Panc1 (cell line): ENCODE measurements around the gene INPP5F. TPM values are rescaled to one million over a fixed set of nuclear protein-coding genes. Genes with fewer than 3 reads are reported as not detected.

Source experiments
- ATAC-seq: fragments of 200-7000 bp; cut with Tn5 transposase; 2 replicates; pipeline ENCODE4 v1.9.1; 2020; ENCODE audit warnings: mild to moderate bottlenecking, moderate library complexity
- BruUV-seq: library from RNA; stranded (reverse); fragments of 400-500 nt; replicated peaks from 2 replicates; lab custom pipeline; 2021; lab: Mats Ljungman, UMichigan
- CTCF ChIA-PET: fragments of 300-600 bp; sonication (Branson Sonifier 250); formaldehyde crosslinking; loops from one replicate; lab custom pipeline; 2022; ENCODE audit warnings: antibody characterized with exemption; lab: Charles Lee
- POLR2A ChIA-PET: fragments of 300-600 bp; sonication (Branson Sonifier 250); formaldehyde crosslinking; loops from one replicate; lab custom pipeline; 2022; ENCODE audit warnings: antibody characterized with exemption; lab: Charles Lee
- DNase-seq: peaks from one replicate; pipeline ENCODE4 v3.0.0-alpha.2; 2010; ENCODE audit warnings: low read depth, low spot score
- H3K27ac ChIP-seq: 2 replicates; pipeline ENCODE4 v1.5.1; 2011; ENCODE audit warnings: mild to moderate bottlenecking, low read length, inconsistent platforms
- H3K27me3 ChIP-seq: fragments of 200-500 bp; sonication (Bioruptor generic); 2 replicates; pipeline ENCODE4 v1.6.0; 2014; ENCODE audit warnings: low read length, inconsistent platforms; ENCODE audit not compliant: control insufficient read depth, insufficient read depth
- H3K36me3 ChIP-seq: fragments of 200-500 bp; sonication (Bioruptor generic); 2 replicates; pipeline ENCODE4 v1.5.1; 2014; ENCODE audit warnings: inconsistent platforms, mild to moderate bottlenecking, low read length, moderate library complexity; ENCODE audit not compliant: control insufficient read depth, insufficient read depth
- H3K4me1 ChIP-seq: 2 replicates; pipeline ENCODE4 v1.5.1; 2011; ENCODE audit warnings: inconsistent platforms, mild to moderate bottlenecking, low read length, moderate library complexity; ENCODE audit not compliant: control insufficient read depth, insufficient read depth
- H3K4me3 ChIP-seq, 2 experiments: 2 replicates each; pipeline ENCODE4 v1.5.1; 2011 to 2012; ENCODE audit warnings: low read depth in 2 of 2, low read length in 2 of 2, mild to moderate bottlenecking in 2 of 2, inconsistent platforms in 1 of 2, moderate library complexity in 1 of 2
- H3K9me3 ChIP-seq: fragments of 200-500 bp; sonication (Bioruptor generic); 2 replicates; pipeline ENCODE4 v1.5.1; 2014; ENCODE audit warnings: low read depth, mild to moderate bottlenecking, inconsistent platforms, low read length, moderate library complexity; ENCODE audit not compliant: control insufficient read depth, insufficient read depth
- POLR2AphosphoS5 ChIP-seq: IDR thresholded peaks from 2 replicates; pipeline ENCODE4 v1.6.1; 2012; ENCODE audit warnings: mild to moderate bottlenecking, low read depth, low read length, moderate library complexity
- SIN3A ChIP-seq: IDR thresholded peaks from 2 replicates; pipeline ENCODE4 v1.6.1; 2012; ENCODE audit warnings: low read depth, mild to moderate bottlenecking, low read length, moderate library complexity, borderline replicate concordance; ENCODE audit not compliant: insufficient read depth
- TCF7L2 ChIP-seq: IDR thresholded peaks from 2 replicates; pipeline ENCODE4 v1.6.1; 2011; ENCODE audit warnings: mild to moderate bottlenecking, low read depth, low read length, inconsistent platforms
- in situ Hi-C: cut with HindIII; loops from 2 replicates; pipeline ENCODE4 v1.10.0; 2016; ENCODE audit warnings: low sequenced_read_pairs, low pct_unique_long_range_greater_than_20kb
- intact Hi-C: fragments of 100-400 bp; cut with micrococcal nuclease; formaldehyde crosslinking; loops from one replicate; pipeline ENCODE4 v1.10.0; 2022; ENCODE audit not compliant: unreplicated experiment
- total RNA-seq: library from RNA; stranded (reverse); gene quantifications from one replicate; pipeline ENCODE4 v1.2.1, GENCODE V29; 2021; ENCODE audit not compliant: unreplicated experiment
- TF ChIP-seq, protein P1 (sequence below), 2 experiments: IDR thresholded peaks; 2 replicates each; pipeline ENCODE4 v1.6.1; 2011 to 2012; ENCODE audit warnings: low read depth in 2 of 2, control low read depth in 1 of 2, low read length in 1 of 2, mild to moderate bottlenecking in 1 of 2, moderate library complexity in 1 of 2; ENCODE audit not compliant: insufficient read depth in 1 of 2
- TF ChIP-seq, protein P2 (sequence below): fragments of 450-650 bp; IDR thresholded peaks from 2 replicates; pipeline ENCODE4 v1.5.1; 2017; ENCODE audit warnings: mild to moderate bottlenecking

Gene INPP5F
- total RNA-seq, 1 experiment from 2014 or later = 26.7 TPM

DNA sequence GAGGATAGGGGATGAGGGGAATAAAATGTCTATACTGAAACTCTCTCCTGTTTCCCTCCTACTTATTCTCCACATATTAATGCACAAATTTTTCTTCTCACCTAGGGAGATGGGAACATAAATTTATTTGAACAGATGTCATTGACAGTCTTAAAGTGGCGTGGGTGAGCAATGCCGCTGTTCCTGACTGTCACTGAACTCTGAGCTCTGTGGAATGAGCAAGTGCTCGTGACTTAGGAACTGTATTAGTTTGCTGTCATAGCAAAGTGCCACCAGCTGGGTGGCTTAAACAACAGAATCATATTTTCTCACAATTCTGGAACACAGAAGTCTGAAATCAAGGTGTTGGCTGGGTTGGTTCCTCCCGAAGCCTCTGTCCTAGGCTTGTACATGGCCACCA is 29.1 kb downstream of the INPP5F start:
- Histone ChIP-seq H3K27ac (no peak overlapping the region), H3K27me3 (no peaks in the 10 kb centered on the region), H3K4me1 (peaks cover 7% of the 10 kb centered on the region), H3K36me3 (no peaks in the 10 kb centered on the region), H3K4me3 (no peak overlapping the region), H3K9me3 (no peaks in the 10 kb centered on the region)
- intact Hi-C loops = no loop called here
- no TSS peak for BruUV-seq
- in situ Hi-C loops = no loop called here
- DNase-seq (no peak), ATAC-seq (no peak)
- ChIA-PET CTCF (no interaction called here), POLR2A (no interaction called here)
- TF ChIP-seq, protein P1, sequence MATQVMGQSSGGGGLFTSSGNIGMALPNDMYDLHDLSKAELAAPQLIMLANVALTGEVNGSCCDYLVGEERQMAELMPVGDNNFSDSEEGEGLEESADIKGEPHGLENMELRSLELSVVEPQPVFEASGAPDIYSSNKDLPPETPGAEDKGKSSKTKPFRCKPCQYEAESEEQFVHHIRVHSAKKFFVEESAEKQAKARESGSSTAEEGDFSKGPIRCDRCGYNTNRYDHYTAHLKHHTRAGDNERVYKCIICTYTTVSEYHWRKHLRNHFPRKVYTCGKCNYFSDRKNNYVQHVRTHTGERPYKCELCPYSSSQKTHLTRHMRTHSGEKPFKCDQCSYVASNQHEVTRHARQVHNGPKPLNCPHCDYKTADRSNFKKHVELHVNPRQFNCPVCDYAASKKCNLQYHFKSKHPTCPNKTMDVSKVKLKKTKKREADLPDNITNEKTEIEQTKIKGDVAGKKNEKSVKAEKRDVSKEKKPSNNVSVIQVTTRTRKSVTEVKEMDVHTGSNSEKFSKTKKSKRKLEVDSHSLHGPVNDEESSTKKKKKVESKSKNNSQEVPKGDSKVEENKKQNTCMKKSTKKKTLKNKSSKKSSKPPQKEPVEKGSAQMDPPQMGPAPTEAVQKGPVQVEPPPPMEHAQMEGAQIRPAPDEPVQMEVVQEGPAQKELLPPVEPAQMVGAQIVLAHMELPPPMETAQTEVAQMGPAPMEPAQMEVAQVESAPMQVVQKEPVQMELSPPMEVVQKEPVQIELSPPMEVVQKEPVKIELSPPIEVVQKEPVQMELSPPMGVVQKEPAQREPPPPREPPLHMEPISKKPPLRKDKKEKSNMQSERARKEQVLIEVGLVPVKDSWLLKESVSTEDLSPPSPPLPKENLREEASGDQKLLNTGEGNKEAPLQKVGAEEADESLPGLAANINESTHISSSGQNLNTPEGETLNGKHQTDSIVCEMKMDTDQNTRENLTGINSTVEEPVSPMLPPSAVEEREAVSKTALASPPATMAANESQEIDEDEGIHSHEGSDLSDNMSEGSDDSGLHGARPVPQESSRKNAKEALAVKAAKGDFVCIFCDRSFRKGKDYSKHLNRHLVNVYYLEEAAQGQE (IDR thresholded peaks at IDR 0.05; ENCODE audit: insufficient read depth in 1 of 2, low read depth in 2 of 2, low read length in 1 of 2) = no peak
- no peak for TF ChIP-seq TCF7L2
- TF ChIP-seq POLR2AphosphoS5 = no peak
- TF ChIP-seq SIN3A = no peak
- TF ChIP-seq, protein P2, sequence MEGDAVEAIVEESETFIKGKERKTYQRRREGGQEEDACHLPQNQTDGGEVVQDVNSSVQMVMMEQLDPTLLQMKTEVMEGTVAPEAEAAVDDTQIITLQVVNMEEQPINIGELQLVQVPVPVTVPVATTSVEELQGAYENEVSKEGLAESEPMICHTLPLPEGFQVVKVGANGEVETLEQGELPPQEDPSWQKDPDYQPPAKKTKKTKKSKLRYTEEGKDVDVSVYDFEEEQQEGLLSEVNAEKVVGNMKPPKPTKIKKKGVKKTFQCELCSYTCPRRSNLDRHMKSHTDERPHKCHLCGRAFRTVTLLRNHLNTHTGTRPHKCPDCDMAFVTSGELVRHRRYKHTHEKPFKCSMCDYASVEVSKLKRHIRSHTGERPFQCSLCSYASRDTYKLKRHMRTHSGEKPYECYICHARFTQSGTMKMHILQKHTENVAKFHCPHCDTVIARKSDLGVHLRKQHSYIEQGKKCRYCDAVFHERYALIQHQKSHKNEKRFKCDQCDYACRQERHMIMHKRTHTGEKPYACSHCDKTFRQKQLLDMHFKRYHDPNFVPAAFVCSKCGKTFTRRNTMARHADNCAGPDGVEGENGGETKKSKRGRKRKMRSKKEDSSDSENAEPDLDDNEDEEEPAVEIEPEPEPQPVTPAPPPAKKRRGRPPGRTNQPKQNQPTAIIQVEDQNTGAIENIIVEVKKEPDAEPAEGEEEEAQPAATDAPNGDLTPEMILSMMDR = no peak

DNA sequence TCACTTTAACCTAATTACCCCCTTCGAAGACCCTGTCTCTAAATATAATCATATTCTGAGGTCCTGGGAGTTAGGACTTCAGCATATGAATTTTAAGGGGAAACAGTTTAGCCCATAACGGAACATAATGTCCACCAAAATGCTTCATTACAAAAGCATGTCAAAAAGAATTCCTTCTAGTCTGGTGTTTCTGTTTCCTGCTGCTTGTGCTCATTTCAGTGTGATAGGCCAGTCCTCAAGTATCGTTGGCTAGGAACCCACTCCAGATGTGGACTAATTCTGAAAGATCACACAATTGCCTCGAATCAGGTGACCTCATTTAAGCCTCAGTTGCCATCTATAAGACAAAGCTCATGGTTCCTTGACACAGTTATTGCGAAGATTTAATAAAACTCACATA is 29.6 kb downstream of the INPP5F start:
- ChIA-PET POLR2A (no interaction called here), CTCF (no interaction called here)
- no peak overlapping the region for H3K4me3 ChIP-seq
- in situ Hi-C loops (no loop called here), intact Hi-C loops (no loop called here)
- no peaks in the 10 kb centered on the region for H3K27me3 ChIP-seq
- no peaks in the 10 kb centered on the region for H3K36me3 ChIP-seq
- H3K4me1 ChIP-seq = peaks cover 3% of the 10 kb centered on the region
- no peaks in the 10 kb centered on the region for H3K9me3 ChIP-seq
- ATAC-seq = no peak
- TF ChIP-seq, protein P1 (IDR thresholded peaks at IDR 0.05; ENCODE audit: insufficient read depth in 1 of 2, low read depth in 2 of 2, low read length in 1 of 2) = no peak
- TF ChIP-seq TCF7L2 (no peak), POLR2AphosphoS5 (no peak), SIN3A (no peak)
- TF ChIP-seq, protein P2 = no peak
- no peak for DNase-seq
- no peak overlapping the region for H3K27ac ChIP-seq
- BruUV-seq = no TSS peak
